Osteocyte (in vitro differentiated cells): Measurements from ENCODE around the gene MAFF. TPM values are rescaled to one million over a fixed set of nuclear protein-coding genes. Genes with fewer than 3 reads are reported as not detected.

Experiments used
- DNase-seq: peaks from one replicate; pipeline ENCODE4 v3.0.0; 2021; ENCODE audit warnings: mixed read lengths; ENCODE audit not compliant: unreplicated experiment; ENCODE audit errors: extremely low spot score
- H3K27ac Mint-ChIP-seq: one replicate; pipeline ENCODE4 v1.8.0; 2021; ENCODE audit warnings: mild to moderate bottlenecking, mixed read lengths; ENCODE audit not compliant: unreplicated experiment
- H3K27me3 Mint-ChIP-seq: one replicate; pipeline ENCODE4 v1.8.0; 2021; ENCODE audit warnings: mixed read lengths; ENCODE audit not compliant: unreplicated experiment
- H3K36me3 Mint-ChIP-seq: one replicate; pipeline ENCODE4 v1.8.0; 2021; ENCODE audit warnings: mixed read lengths; ENCODE audit not compliant: unreplicated experiment
- H3K4me1 Mint-ChIP-seq: one replicate; pipeline ENCODE4 v1.8.0; 2021; ENCODE audit warnings: mixed read lengths; ENCODE audit not compliant: unreplicated experiment
- H3K4me3 Mint-ChIP-seq: one replicate; pipeline ENCODE4 v1.8.0; 2021; ENCODE audit warnings: mild to moderate bottlenecking, moderate library complexity, mixed read lengths; ENCODE audit not compliant: unreplicated experiment
- H3K9me3 Mint-ChIP-seq: one replicate; pipeline ENCODE4 v1.8.0; 2021; ENCODE audit warnings: mixed read lengths; ENCODE audit not compliant: unreplicated experiment
- CTCF ChIP-seq: fragments of 200-600 bp; sonication (generic); IDR thresholded peaks from 2 replicates; pipeline ENCODE4 v1.5.0; 2021; ENCODE audit warnings: antibody characterized with exemption, mild to moderate bottlenecking, moderate library complexity
- total RNA-seq: library from RNA; stranded (reverse); gene quantifications from 2 replicates; pipeline ENCODE4 v1.2.1, GENCODE V29; 2021

The MAFF gene
- total RNA-seq, 1 donor from 2014 or later = 17.0 TPM

- Mint-ChIP-seq H3K27me3 (no peaks in the 10 kb centered on the region), H3K4me3 (no peak overlapping the region), H3K9me3 (no peaks in the 10 kb centered on the region), H3K4me1 (peaks cover 26% of the 10 kb centered on the region), H3K27ac (no peak overlapping the region), H3K36me3 (peaks cover 5% of the 10 kb centered on the region)
- TF ChIP-seq CTCF = no peak
- no peak for DNase-seq
Observed at GRCh38 chr22:38170469-38170868, 31.3 kb upstream of the MAFF start.

- Mint-ChIP-seq H3K9me3 (no peaks in the 10 kb centered on the region), H3K4me1 (peaks cover 28% of the 10 kb centered on the region), H3K27ac (no peak overlapping the region), H3K27me3 (no peaks in the 10 kb centered on the region), H3K4me3 (no peak overlapping the region), H3K36me3 (peaks cover 5% of the 10 kb centered on the region)
- TF ChIP-seq CTCF = no peak
- no peak for DNase-seq
Observed at GRCh38 chr22:38171927-38172831, 29.6 kb upstream of the MAFF start.

- Mint-ChIP-seq H3K9me3 (no peaks in the 10 kb centered on the region), H3K27ac (no peak overlapping the region), H3K27me3 (no peaks in the 10 kb centered on the region), H3K4me3 (no peak overlapping the region), H3K36me3 (peaks cover 3% of the 10 kb centered on the region), H3K4me1 (peaks cover 32% of the 10 kb centered on the region)
- DNase-seq = no peak
- TF ChIP-seq CTCF = no peak
Observed at GRCh38 chr22:38172832-38173640, 28.8 kb upstream of the MAFF start.

- Mint-ChIP-seq H3K27ac (no peak overlapping the region), H3K4me1 (peaks cover 38% of the 10 kb centered on the region)
Observed at GRCh38 chr22:38173641-38173906, 28.2 kb upstream of the MAFF start.

More at GRCh38 chr22:38173641-38173906, 28.2 kb upstream of the MAFF start:
- DNase-seq = no peak
- Mint-ChIP-seq H3K4me3 (no peak overlapping the region), H3K36me3 (peaks cover 2% of the 10 kb centered on the region), H3K9me3 (no peaks in the 10 kb centered on the region), H3K27me3 (no peaks in the 10 kb centered on the region)
- no peak for TF ChIP-seq CTCF
